ENCODE results near the gene EIF4E3.

Gene EIF4E3

DNA sequence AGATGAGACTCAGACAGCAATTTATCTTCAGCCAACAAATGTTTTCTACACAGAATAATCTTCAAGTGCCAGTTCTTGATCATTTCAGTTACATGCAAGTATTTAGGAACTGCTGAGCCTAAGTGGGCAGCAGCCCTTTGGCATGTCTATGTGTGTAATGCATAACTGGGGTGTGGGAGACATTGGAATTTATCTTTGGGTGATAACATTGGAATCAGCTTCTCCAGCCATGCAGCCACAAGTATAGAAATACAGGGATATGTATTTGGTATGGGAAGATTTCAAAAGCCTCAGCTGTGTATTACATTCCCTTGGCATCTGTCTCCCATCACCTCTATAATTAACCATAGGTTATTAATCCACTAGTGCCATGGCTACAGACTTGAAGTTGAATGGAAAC is 78.2 kb downstream of the EIF4E3 start:
- H3K36me3 ChIP-seq (ENCODE audit: insufficient read depth): no peaks in the 10 kb centered on the region
- no peak overlapping the region for H3K4me3 ChIP-seq (IDR thresholded peaks at IDR 0.05; ENCODE audit: insufficient read depth, low read depth, low read length)
- no peak overlapping the region for H2AFZ ChIP-seq (ENCODE audit: low read depth)
- no peak overlapping the region for H3K4me2 ChIP-seq
- H3K27ac ChIP-seq: no peak overlapping the region
- H3K4me1 ChIP-seq (ENCODE audit: low read depth, poor library complexity, severe bottlenecking): no peaks in the 10 kb centered on the region
- H4K20me1 ChIP-seq (ENCODE audit: insufficient read depth): no peaks in the 10 kb centered on the region
- no peak overlapping the region for H3K9ac ChIP-seq
- TF ChIP-seq, protein P1, sequence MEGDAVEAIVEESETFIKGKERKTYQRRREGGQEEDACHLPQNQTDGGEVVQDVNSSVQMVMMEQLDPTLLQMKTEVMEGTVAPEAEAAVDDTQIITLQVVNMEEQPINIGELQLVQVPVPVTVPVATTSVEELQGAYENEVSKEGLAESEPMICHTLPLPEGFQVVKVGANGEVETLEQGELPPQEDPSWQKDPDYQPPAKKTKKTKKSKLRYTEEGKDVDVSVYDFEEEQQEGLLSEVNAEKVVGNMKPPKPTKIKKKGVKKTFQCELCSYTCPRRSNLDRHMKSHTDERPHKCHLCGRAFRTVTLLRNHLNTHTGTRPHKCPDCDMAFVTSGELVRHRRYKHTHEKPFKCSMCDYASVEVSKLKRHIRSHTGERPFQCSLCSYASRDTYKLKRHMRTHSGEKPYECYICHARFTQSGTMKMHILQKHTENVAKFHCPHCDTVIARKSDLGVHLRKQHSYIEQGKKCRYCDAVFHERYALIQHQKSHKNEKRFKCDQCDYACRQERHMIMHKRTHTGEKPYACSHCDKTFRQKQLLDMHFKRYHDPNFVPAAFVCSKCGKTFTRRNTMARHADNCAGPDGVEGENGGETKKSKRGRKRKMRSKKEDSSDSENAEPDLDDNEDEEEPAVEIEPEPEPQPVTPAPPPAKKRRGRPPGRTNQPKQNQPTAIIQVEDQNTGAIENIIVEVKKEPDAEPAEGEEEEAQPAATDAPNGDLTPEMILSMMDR (conservative IDR thresholded peaks at IDR 0.05; ENCODE audit: low read depth, low read length): no peak
- no peaks in the 10 kb centered on the region for H3K79me2 ChIP-seq (ENCODE audit: insufficient read depth, low read depth)
- no peaks in the 10 kb centered on the region for H3K27me3 ChIP-seq (ENCODE audit: insufficient read depth, low read depth)

DNA sequence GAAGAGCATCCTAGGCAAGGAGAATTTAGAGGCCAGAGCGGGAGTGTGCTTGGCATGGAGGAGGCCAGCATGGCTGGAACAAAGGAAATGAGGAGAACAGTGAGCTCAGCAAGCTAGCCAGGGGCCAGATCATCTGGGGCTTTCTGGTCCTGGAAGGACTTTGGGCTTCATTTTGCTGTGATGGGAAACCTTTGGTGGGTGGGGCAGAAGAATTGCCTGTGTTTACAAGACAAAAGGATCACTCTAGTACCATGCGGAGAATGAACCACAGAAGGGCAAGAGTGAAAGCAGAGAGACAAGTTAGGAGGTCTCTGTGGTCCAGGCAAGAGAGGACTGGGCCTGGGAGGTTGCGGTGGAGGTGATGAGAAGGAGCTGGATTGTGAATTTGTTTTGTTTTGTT is 80.1 kb downstream of the EIF4E3 start:
- no peaks in the 10 kb centered on the region for H3K36me3 ChIP-seq (ENCODE audit: insufficient read depth)
- H3K27me3 ChIP-seq (ENCODE audit: insufficient read depth, low read depth): no peaks in the 10 kb centered on the region
- no peak overlapping the region for H3K4me3 ChIP-seq (IDR thresholded peaks at IDR 0.05; ENCODE audit: insufficient read depth, low read depth, low read length)
- H3K9ac ChIP-seq: no peak overlapping the region
- H3K4me1 ChIP-seq (ENCODE audit: low read depth, poor library complexity, severe bottlenecking): no peaks in the 10 kb centered on the region
- H3K27ac ChIP-seq: no peak overlapping the region
- no peaks in the 10 kb centered on the region for H3K79me2 ChIP-seq (ENCODE audit: insufficient read depth, low read depth)
- H2AFZ ChIP-seq (ENCODE audit: low read depth): no peak overlapping the region
- no peaks in the 10 kb centered on the region for H4K20me1 ChIP-seq (ENCODE audit: insufficient read depth)
- TF ChIP-seq, protein P1 (conservative IDR thresholded peaks at IDR 0.05; ENCODE audit: low read depth, low read length): no peak
- no peak overlapping the region for H3K4me2 ChIP-seq

DNA sequence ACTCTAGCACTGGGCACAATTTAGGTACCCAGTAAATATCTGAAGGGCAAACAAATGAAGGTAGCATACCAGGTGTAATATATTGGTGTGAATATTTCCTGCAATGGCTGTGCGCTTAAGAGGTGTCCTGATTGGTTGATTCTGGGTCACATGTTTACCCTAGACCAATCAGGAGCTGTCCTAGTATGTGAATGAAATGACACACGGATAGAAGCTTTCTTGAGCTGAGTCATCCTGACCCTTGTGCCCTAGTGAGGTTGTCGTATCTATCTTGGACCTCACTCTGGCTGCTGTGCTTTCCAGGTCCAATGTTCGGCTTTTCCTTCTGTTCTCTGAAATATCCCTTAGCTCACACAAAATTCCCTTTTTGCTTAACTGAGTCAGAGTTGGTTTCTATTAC is 83.5 kb downstream of the EIF4E3 start:
- Histone ChIP-seq H3K27me3 (ENCODE audit: insufficient read depth, low read depth) (no peaks in the 10 kb centered on the region), H2AFZ (ENCODE audit: low read depth) (no peak overlapping the region), H3K4me1 (ENCODE audit: low read depth, poor library complexity, severe bottlenecking) (no peaks in the 10 kb centered on the region), H3K4me3 (IDR thresholded peaks at IDR 0.05; ENCODE audit: insufficient read depth, low read depth, low read length) (no peak overlapping the region), H3K36me3 (ENCODE audit: insufficient read depth) (no peaks in the 10 kb centered on the region), H3K79me2 (ENCODE audit: insufficient read depth, low read depth) (no peaks in the 10 kb centered on the region), H3K27ac (no peak overlapping the region), H3K4me2 (no peak overlapping the region), H4K20me1 (ENCODE audit: insufficient read depth) (no peaks in the 10 kb centered on the region), H3K9ac (no peak overlapping the region)
- TF ChIP-seq, protein P1 (conservative IDR thresholded peaks at IDR 0.05; ENCODE audit: low read depth, low read length): no peak

DNA sequence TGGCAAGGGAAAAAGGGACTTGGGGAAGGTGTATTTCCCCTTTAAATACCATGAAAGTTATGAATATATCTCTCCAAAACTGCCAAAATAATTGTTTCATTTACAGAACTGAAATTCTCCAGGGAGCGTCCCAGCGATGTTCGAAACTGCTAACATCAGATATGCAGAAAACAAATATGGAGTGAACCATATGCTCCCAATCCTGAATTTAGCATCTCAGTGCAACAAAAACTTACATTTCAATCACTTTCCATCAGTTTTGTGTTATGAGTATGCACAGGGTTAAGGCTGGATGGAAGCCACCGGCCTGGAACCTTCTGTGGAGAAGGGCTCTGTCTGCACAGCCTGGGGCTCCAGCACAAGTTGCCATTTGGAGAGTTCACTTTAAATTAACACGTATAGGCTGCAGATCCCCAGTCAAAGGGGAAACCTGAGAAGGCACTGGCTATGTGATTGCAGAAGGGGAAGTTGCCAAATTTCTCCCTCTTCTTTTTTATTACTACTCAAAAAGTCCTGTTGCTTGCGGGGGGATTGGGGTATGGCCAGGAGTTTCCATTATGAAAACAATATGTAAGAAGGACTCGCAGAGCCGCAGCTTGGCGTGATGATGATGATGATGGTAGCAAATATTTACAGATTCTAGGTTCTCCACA is 84.7 kb downstream of the EIF4E3 start:
- Histone ChIP-seq H3K27ac (no peak overlapping the region), H3K9ac (no peak overlapping the region), H3K27me3 (ENCODE audit: insufficient read depth, low read depth) (no peaks in the 10 kb centered on the region), H3K36me3 (ENCODE audit: insufficient read depth) (no peaks in the 10 kb centered on the region), H4K20me1 (ENCODE audit: insufficient read depth) (no peaks in the 10 kb centered on the region), H3K79me2 (ENCODE audit: insufficient read depth, low read depth) (no peaks in the 10 kb centered on the region), H3K4me1 (ENCODE audit: low read depth, poor library complexity, severe bottlenecking) (no peaks in the 10 kb centered on the region), H3K4me3 (IDR thresholded peaks at IDR 0.05; ENCODE audit: insufficient read depth, low read depth, low read length) (no peak overlapping the region), H3K4me2 (no peak overlapping the region), H2AFZ (ENCODE audit: low read depth) (no peak overlapping the region)
- TF ChIP-seq, protein P1 (conservative IDR thresholded peaks at IDR 0.05; ENCODE audit: low read depth, low read length): no peak

Measured in KMS-11 (cell line).